ENCODE data around the gene CSNK2A3. TPM values are rescaled to one million over a fixed set of nuclear protein-coding genes. Genes with fewer than 3 reads are reported as not detected.

CSNK2A3 gene
- total RNA-seq, 1 donor from 2014 or later, result 1.9 TPM

DNA sequence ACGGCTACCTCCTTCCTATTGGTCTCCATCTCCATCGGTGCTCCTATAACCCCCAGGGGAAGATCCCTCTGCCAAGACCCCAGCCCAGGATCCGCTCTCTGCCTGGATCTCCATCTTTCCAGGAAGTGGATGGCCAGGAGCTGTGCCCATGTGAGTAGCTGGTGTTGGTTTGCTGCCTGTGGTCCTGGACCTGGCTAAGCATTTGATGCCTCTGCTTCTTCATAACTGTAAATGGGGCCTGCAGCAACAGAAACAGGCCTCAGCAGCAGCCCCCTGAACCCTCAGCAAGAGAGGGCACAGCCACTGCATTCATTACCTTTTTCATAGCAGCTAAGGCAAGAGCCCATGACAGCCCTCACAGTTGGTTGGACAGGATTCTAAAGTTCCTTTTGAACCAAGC lies 26.6 kb upstream of the CSNK2A3 start:
- H3K27ac Mint-ChIP-seq, result no peak overlapping the region
- peaks cover 2% of the 10 kb centered on the region for H3K9me3 Mint-ChIP-seq
- TF ChIP-seq, protein P1, sequence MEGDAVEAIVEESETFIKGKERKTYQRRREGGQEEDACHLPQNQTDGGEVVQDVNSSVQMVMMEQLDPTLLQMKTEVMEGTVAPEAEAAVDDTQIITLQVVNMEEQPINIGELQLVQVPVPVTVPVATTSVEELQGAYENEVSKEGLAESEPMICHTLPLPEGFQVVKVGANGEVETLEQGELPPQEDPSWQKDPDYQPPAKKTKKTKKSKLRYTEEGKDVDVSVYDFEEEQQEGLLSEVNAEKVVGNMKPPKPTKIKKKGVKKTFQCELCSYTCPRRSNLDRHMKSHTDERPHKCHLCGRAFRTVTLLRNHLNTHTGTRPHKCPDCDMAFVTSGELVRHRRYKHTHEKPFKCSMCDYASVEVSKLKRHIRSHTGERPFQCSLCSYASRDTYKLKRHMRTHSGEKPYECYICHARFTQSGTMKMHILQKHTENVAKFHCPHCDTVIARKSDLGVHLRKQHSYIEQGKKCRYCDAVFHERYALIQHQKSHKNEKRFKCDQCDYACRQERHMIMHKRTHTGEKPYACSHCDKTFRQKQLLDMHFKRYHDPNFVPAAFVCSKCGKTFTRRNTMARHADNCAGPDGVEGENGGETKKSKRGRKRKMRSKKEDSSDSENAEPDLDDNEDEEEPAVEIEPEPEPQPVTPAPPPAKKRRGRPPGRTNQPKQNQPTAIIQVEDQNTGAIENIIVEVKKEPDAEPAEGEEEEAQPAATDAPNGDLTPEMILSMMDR (IDR thresholded peaks at IDR 0.05; ENCODE audit: unreplicated experiment), result no peak
- no peaks in the 10 kb centered on the region for H3K36me3 Mint-ChIP-seq
- DNase-seq (ENCODE audit: low spot score in 2 of 2, unreplicated experiment in 2 of 2), result no peak
- peaks cover 4% of the 10 kb centered on the region for H3K27me3 Mint-ChIP-seq (ENCODE audit: low read depth)
- no peaks in the 10 kb centered on the region for H3K4me1 Mint-ChIP-seq
- no peak overlapping the region for H3K4me3 Mint-ChIP-seq

DNA sequence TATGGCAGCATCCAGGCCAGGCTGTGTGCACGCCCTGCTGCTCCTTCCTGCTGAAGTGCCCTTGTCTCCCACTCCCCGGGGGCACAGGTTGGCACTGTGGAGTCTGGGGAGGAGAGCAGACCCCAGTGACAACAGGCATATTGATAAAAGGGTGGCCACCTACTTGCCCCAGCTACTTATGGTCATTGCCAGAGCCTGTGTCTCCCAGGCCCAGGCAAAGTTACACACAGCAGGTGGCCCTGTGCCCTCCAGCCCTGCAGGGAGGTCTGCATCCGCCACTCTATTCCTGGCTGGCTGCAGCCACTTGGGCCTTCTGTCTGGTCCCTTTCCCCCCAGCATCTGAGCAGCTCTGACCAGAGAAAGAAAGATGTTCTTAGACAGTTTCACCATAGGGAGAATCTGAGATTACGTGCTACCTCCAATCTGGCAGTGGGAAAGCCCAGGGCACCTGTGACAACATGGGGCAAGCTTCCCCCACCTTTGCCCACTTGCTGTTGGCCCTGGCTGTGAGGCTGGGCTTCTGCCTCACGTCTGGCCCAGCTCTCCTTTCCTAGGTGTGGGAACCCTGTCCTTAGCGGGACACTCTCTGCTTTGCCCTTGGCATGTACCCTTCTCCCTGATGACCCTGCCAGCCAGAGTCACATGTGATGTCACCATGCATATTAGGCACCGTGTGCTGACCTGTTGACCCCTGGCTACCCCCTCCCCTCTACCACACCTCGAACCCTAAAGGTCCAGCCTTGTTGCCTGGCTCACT lies 25.3 kb upstream of the CSNK2A3 start:
- no peak for DNase-seq (ENCODE audit: low spot score in 2 of 2, unreplicated experiment in 2 of 2)
- TF ChIP-seq, protein P1 (IDR thresholded peaks at IDR 0.05; ENCODE audit: unreplicated experiment), result no peak
- Mint-ChIP-seq H3K9me3 (no peaks in the 10 kb centered on the region), H3K4me3 (no peak overlapping the region), H3K4me1 (no peaks in the 10 kb centered on the region), H3K27me3 (ENCODE audit: low read depth) (peaks cover 4% of the 10 kb centered on the region), H3K27ac (no peak overlapping the region), H3K36me3 (no peaks in the 10 kb centered on the region)

DNA sequence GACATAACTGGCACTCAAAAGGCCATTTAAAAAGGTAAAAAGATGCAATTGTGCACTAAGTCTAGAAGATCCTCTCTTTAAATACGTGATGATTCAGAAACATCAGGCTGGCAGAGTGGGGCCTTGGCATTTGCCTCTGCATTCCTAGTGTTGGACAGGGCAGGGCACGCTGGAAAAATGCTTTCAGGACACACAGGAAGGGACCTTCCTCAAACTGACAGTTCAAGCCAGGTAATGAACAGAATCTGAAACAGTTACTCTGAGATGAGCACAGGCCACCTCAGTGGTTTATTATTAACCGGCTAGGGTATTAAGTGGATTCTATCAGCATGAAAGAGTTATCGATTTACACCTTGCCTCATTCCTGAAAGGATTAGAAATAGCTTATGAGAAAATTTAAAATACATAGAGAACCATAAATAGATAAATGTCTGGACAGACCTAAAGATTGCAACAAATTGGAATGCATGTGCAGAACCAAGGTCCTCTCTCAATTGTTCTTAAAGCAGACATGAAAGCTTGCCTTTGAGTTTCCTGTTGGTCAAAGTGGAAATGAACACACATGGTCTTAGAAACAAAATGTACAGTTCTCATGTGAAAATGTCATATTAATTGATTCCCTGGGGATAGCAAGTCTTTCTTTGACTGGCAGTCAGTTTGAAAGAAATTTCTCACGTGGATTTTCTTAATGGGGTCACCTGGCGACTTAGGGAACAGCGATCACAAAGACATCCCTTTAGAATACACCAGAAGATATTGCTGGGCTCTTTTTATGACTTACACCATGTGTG lies 21.5 kb upstream of the CSNK2A3 start:
- no peaks in the 10 kb centered on the region for H3K4me1 Mint-ChIP-seq
- TF ChIP-seq, protein P1 (IDR thresholded peaks at IDR 0.05; ENCODE audit: unreplicated experiment), result no peak
- H3K36me3 Mint-ChIP-seq, result no peaks in the 10 kb centered on the region
- peaks cover 9% of the 10 kb centered on the region for H3K27me3 Mint-ChIP-seq (ENCODE audit: low read depth)
- H3K4me3 Mint-ChIP-seq, result no peak overlapping the region
- no peak for DNase-seq (ENCODE audit: low spot score in 2 of 2, unreplicated experiment in 2 of 2)
- H3K9me3 Mint-ChIP-seq, result no peaks in the 10 kb centered on the region
- no peak overlapping the region for H3K27ac Mint-ChIP-seq

DNA sequence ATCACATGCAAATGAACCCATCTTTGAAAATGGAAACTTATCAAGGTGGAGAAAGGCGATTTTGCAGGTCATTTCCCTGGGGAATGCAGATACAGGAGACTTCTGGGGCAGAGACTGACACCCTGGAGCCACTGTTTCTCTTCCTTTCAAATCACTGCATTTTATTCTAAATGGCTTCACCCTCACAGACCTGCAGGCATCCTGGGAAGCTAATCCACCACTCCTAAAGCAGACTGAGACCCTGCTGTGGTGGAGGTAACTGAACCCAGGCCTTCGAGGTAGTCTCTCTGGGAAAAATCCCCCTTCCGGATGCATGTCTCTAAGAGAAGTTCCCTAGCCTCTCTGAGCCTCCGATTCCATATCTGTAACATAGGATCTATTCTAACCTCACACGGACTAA lies 20.9 kb upstream of the CSNK2A3 start:
- Mint-ChIP-seq H3K9me3 (no peaks in the 10 kb centered on the region), H3K4me1 (no peaks in the 10 kb centered on the region), H3K4me3 (no peak overlapping the region), H3K27me3 (ENCODE audit: low read depth) (peaks cover 9% of the 10 kb centered on the region), H3K27ac (no peak overlapping the region), H3K36me3 (no peaks in the 10 kb centered on the region)
- TF ChIP-seq, protein P1 (IDR thresholded peaks at IDR 0.05; ENCODE audit: unreplicated experiment), result no peak
- DNase-seq (ENCODE audit: low spot score in 2 of 2, unreplicated experiment in 2 of 2), result no peak

DNA sequence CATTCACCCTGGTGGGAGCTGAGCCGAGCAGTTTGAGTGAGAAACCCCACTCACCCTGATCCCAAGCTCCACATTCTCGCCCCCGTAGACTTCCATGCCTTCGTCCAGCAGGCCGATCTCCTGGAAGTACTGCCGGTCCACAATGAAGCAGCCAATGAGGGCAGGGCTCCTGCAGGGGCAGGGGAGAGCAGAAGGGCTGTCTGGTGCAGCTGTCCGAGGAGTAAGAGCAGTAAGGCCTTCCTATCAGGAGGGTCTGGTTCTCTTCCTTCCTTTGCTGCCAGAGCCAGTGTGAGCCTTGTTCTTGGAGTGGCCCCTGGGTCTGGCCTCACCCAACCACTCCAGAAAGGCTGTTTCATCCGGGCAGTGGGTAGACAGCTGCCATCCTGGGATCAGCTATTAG lies 19.4 kb upstream of the CSNK2A3 start:
- TF ChIP-seq, protein P1 (IDR thresholded peaks at IDR 0.05; ENCODE audit: unreplicated experiment), result no peak
- no peak overlapping the region for H3K4me3 Mint-ChIP-seq
- peaks cover 11% of the 10 kb centered on the region for H3K9me3 Mint-ChIP-seq
- peaks cover 9% of the 10 kb centered on the region for H3K27me3 Mint-ChIP-seq (ENCODE audit: low read depth)
- DNase-seq (ENCODE audit: low spot score in 2 of 2, unreplicated experiment in 2 of 2), result no peak
- H3K4me1 Mint-ChIP-seq, result no peaks in the 10 kb centered on the region
- no peak overlapping the region for H3K27ac Mint-ChIP-seq
- H3K36me3 Mint-ChIP-seq, result no peaks in the 10 kb centered on the region

Measured in mesothelial cell of epicardium (in vitro differentiated cells).